HG03159 (cell line): ENCODE results near the gene ERF.

ENCODE experiments used
- ATAC-seq: cut with Tn5 transposase; IDR thresholded peaks from one replicate; pipeline ENCODE4 v1.9.1; 2021; ENCODE audit warnings: mild to moderate bottlenecking, moderate library complexity; ENCODE audit not compliant: unreplicated experiment

The ERF gene

GRCh38 chr19:42287017-42287826 is 32.3 kb upstream of the ERF start:
- no peak for ATAC-seq

- no peak for ATAC-seq
Measured at GRCh38 chr19:42286349-42287016, 31.6 kb upstream of the ERF start.

- no peak for ATAC-seq
Measured at GRCh38 chr19:42285988-42286348, 31.0 kb upstream of the ERF start.

GRCh38 chr19:42285541-42285941 is 30.6 kb upstream of the ERF start:
- ATAC-seq: no peak

- ATAC-seq: no peak
Measured at GRCh38 chr19:42284591-42285341, 29.8 kb upstream of the ERF start.

GRCh38 chr19:42284066-42284501 is 29.2 kb upstream of the ERF start:
- peak; percentile 26 for ATAC-seq

- ATAC-seq: peak; percentile 42
Measured at GRCh38 chr19:42283188-42284065, 28.5 kb upstream of the ERF start.

- ATAC-seq: no peak
Measured at GRCh38 chr19:42282819-42283187, 27.9 kb upstream of the ERF start.

GRCh38 chr19:42281827-42282762 is 27.2 kb upstream of the ERF start:
- ATAC-seq: no peak

GRCh38 chr19:42281146-42281826 is 26.4 kb upstream of the ERF start:
- no peak for ATAC-seq

- ATAC-seq: no peak
Measured at GRCh38 chr19:42280815-42281145, 25.9 kb upstream of the ERF start.

GRCh38 chr19:42279902-42280814 is 25.2 kb upstream of the ERF start:
- ATAC-seq: peak; percentile 30

GRCh38 chr19:42279155-42279901 is 24.4 kb upstream of the ERF start:
- no peak for ATAC-seq

GRCh38 chr19:42278452-42279154 is 23.7 kb upstream of the ERF start:
- ATAC-seq: no peak

GRCh38 chr19:42277821-42278451 is 23.0 kb upstream of the ERF start:
- no peak for ATAC-seq

GRCh38 chr19:42276821-42277220 is 21.9 kb upstream of the ERF start:
- ATAC-seq: no peak
